K562 (cell line): ENCODE measurements around the gene NODAL.

ENCODE experiments used
- BCOR ChIP-seq: fragments of 450-650 bp; IDR thresholded peaks from 2 replicates; pipeline ENCODE4 v1.6.1; 2016
- CBX1 ChIP-seq: sonication (generic); IDR thresholded peaks from 2 replicates; pipeline ENCODE4 v1.6.1; 2016; ENCODE audit warnings: antibody characterized with exemption, low read depth, mild to moderate bottlenecking
- E2F5 ChIP-seq: sonication (generic); formaldehyde crosslinking; IDR thresholded peaks from 2 replicates; pipeline ENCODE4 v1.8.0; 2022; ENCODE audit warnings: mild to moderate bottlenecking, missing genetic modification reagents
- KAT8 ChIP-seq: fragments of 450-650 bp; IDR thresholded peaks from 2 replicates; pipeline ENCODE4 v1.6.1; 2016; ENCODE audit warnings: low read depth, mild to moderate bottlenecking
- POLR2A ChIP-seq: fragments of 450-650 bp; conservative IDR thresholded peaks from 2 replicates; pipeline ENCODE4 v1.6.1; 2016
- POLR2AphosphoS5 ChIP-seq: IDR thresholded peaks from 2 replicates; pipeline ENCODE4 v1.6.1; 2011; ENCODE audit warnings: mild to moderate bottlenecking, low read depth, low read length, moderate library complexity; ENCODE audit not compliant: control insufficient read depth, insufficient read depth
- ZC3H11A ChIP-seq: IDR thresholded peaks from 2 replicates; pipeline ENCODE4 v1.6.1; 2012; ENCODE audit warnings: low read depth, low read length, improper control_type of control experiment
- ZNF146 ChIP-seq: IDR thresholded peaks from one replicate; pipeline ENCODE4 v1.6.1; 2018; ENCODE audit warnings: missing compliant biosample characterization; ENCODE audit not compliant: unreplicated experiment
- ZNF780A ChIP-seq: fragments of 250-450 bp; sonication (Bioruptor Pico); IDR thresholded peaks from 2 replicates; pipeline ENCODE4 v1.5.0; 2021; ENCODE audit warnings: mild to moderate bottlenecking
- TF ChIP-seq, protein P1 (sequence below), 3 experiments: IDR thresholded peaks in 2 of 3; conservative IDR thresholded peaks in 1 of 3; 2 replicates each; pipeline ENCODE4 v1.5.1; 2011 to 2012; ENCODE audit warnings: low read length in 3 of 3, mild to moderate bottlenecking in 3 of 3, control low read depth in 2 of 3, improper control_type of control experiment in 1 of 3, inconsistent platforms in 1 of 3, low read depth in 1 of 3, mixed read lengths in 1 of 3, moderate library complexity in 1 of 3; ENCODE audit not compliant: insufficient read depth in 2 of 3

DNA sequence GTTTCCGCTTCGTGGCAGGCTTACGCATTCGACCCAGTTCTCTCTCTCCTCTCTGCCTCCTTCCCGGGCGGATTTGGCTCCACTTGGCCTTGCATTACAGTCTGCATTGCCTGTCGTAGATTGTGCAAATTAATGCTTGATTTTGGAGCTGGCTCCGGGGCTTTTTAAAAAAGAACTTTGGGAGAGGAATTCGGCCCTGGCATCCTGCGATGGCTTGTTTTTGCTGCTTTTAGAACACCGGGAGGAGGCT, 36.8 kb downstream of the NODAL start:
- TF ChIP-seq ZC3H11A (no peak), ZNF780A (CRISPR knock-in tag) (no peak), POLR2A (no peak), CBX1 (no peak), POLR2AphosphoS5 (no peak), ZNF146 (CRISPR knock-in tag) (no peak), E2F5 (CRISPR knock-in tag) (no peak), BCOR (no peak), KAT8 (no peak)
- TF ChIP-seq, protein P1, sequence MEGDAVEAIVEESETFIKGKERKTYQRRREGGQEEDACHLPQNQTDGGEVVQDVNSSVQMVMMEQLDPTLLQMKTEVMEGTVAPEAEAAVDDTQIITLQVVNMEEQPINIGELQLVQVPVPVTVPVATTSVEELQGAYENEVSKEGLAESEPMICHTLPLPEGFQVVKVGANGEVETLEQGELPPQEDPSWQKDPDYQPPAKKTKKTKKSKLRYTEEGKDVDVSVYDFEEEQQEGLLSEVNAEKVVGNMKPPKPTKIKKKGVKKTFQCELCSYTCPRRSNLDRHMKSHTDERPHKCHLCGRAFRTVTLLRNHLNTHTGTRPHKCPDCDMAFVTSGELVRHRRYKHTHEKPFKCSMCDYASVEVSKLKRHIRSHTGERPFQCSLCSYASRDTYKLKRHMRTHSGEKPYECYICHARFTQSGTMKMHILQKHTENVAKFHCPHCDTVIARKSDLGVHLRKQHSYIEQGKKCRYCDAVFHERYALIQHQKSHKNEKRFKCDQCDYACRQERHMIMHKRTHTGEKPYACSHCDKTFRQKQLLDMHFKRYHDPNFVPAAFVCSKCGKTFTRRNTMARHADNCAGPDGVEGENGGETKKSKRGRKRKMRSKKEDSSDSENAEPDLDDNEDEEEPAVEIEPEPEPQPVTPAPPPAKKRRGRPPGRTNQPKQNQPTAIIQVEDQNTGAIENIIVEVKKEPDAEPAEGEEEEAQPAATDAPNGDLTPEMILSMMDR (IDR thresholded peaks at IDR 0.05 in 2 of 3, conservative IDR thresholded peaks at IDR 0.05 in 1 of 3; ENCODE audit: insufficient read depth in 2 of 3, low read depth in 1 of 3, low read length in 3 of 3), result no peak
